Erythroblast (primary cell): Measurements from ENCODE around the gene SURF6.

Experiments used
- GATA1 ChIP-seq: IDR thresholded peaks from 2 replicates; pipeline ENCODE4 v1.6.1; 2011; ENCODE audit warnings: low read depth, mild to moderate bottlenecking, control low read depth, low read length, moderate library complexity
- POLR2A ChIP-seq: IDR thresholded peaks from 2 replicates; pipeline ENCODE4 v1.6.1; 2011; ENCODE audit warnings: mild to moderate bottlenecking, low read length

- TF ChIP-seq POLR2A (no peak), GATA1 (no peak)
Measured at GRCh38 chr9:133356391-133357091, 20.6 kb upstream of the SURF6 start, which contains the start of the genes SURF1 and SURF2.
